GM12878 (cell line): ENCODE measurements around the gene AGAP1. TPM values are rescaled to one million over a fixed set of nuclear protein-coding genes. Genes with fewer than 3 reads are reported as not detected.

ENCODE experiments used
- ATAC-seq: fragments of 200-7000 bp; cut with Tn5 transposase; 3 replicates; pipeline ENCODE4 v1.9.1; 2020; ENCODE audit warnings: mild to moderate bottlenecking, moderate library complexity
- BruUV-seq: library from RNA; stranded (reverse); fragments of 400-500 nt; replicated peaks from 2 replicates; lab custom pipeline; 2021; lab: Mats Ljungman, UMichigan
- CTCF ChIA-PET: fragments of 300-600 bp; sonication (Branson Sonifier 250); formaldehyde crosslinking; extraction: SDS; loops from one replicate; lab custom pipeline; 2021; ENCODE audit warnings: inconsistent platforms; lab: Yijun Ruan, JAX
- POLR2A ChIA-PET: fragments of 350-600 bp; formaldehyde crosslinking; extraction: SDS; loops from one replicate; lab custom pipeline; 2021; ENCODE audit warnings: inconsistent platforms; lab: Charles Lee
- RAD21 ChIA-PET: fragments of 300-600 bp; sonication (Branson Sonifier 250); formaldehyde crosslinking; loops from one replicate; lab custom pipeline; 2023; ENCODE audit warnings: antibody characterized with exemption; ENCODE audit not compliant: unreplicated experiment; lab: Charles Lee
- SMC1A ChIA-PET: fragments of 300-600 bp; sonication (Branson Sonifier 250); formaldehyde crosslinking; loops from one replicate; lab custom pipeline; 2023; ENCODE audit not compliant: unreplicated experiment, uncharacterized antibody; lab: Charles Lee
- DNase-seq: peaks from one replicate; pipeline ENCODE4 v3.0.0-alpha.2; 2011; ENCODE audit warnings: low read depth, low spot score
- FAIRE-seq: peaks from 3 replicates; lab custom pipeline; 2011; peaks lifted over from hg19 to GRCh38; lab: Jason Lieb, UNC
- H2AFZ ChIP-seq: 2 replicates; pipeline ENCODE4 v1.6.0; 2011; ENCODE audit warnings: low read depth, low read length, control low read depth; ENCODE audit not compliant: control insufficient read depth
- H3K27ac ChIP-seq: 2 replicates; pipeline ENCODE4 v1.5.1; 2011; ENCODE audit warnings: control low read depth; ENCODE audit not compliant: control insufficient read depth, insufficient read depth
- H3K27me3 ChIP-seq, 2 experiments: replicated peaks in 1 of 2; 2 replicates each; pipeline versions ENCODE4 v1.6.0 to v1.6.1; 2011; ENCODE audit warnings: low read length in 1 of 2; ENCODE audit not compliant: control insufficient read depth in 2 of 2, insufficient read depth in 2 of 2
- H3K36me3 ChIP-seq, 2 experiments: 2 replicates each; pipeline ENCODE4 v1.5.1; 2011; ENCODE audit warnings: low read length in 1 of 2; ENCODE audit not compliant: control insufficient read depth in 2 of 2, insufficient read depth in 2 of 2
- H3K4me1 ChIP-seq: 2 replicates; pipeline ENCODE4 v1.6.1; 2011; ENCODE audit warnings: mild to moderate bottlenecking, low read length, moderate library complexity, mixed read lengths; ENCODE audit not compliant: control insufficient read depth, insufficient read depth
- H3K4me2 ChIP-seq: 2 replicates; pipeline ENCODE4 v1.6.0; 2011; ENCODE audit warnings: control low read depth; ENCODE audit not compliant: control insufficient read depth, insufficient read depth
- H3K4me3 ChIP-seq: fragments of 200-600 bp; sonication (generic); 2 replicates; pipeline ENCODE4 v1.5.1; 2016
- H3K79me2 ChIP-seq: 2 replicates; pipeline ENCODE4 v1.6.0; 2011; ENCODE audit warnings: low read length; ENCODE audit not compliant: control insufficient read depth, insufficient read depth
- H3K9ac ChIP-seq: 2 replicates; pipeline ENCODE4 v1.8.0; 2011; ENCODE audit warnings: low read length, control low read depth, mixed read lengths; ENCODE audit not compliant: control insufficient read depth, insufficient read depth
- H3K9me3 ChIP-seq: replicated peaks from 3 replicates; pipeline ENCODE4 v1.5.1; 2011; ENCODE audit warnings: mild to moderate bottlenecking, low read length; ENCODE audit not compliant: control insufficient read depth, insufficient read depth
- H4K20me1 ChIP-seq: 2 replicates; pipeline ENCODE4 v1.6.0; 2011; ENCODE audit not compliant: control insufficient read depth, insufficient read depth
- CEBPZ ChIP-seq: fragments of 150-350 bp; IDR thresholded peaks from 2 replicates; pipeline ENCODE4 v1.6.1; 2016; ENCODE audit warnings: low read depth, low read length
- ELK1 ChIP-seq: IDR thresholded peaks from 2 replicates; pipeline ENCODE4 v1.6.1; 2012; ENCODE audit warnings: low read depth, low read length, improper control_type of control experiment
- EZH2 ChIP-seq: IDR thresholded peaks from 2 replicates; pipeline ENCODE4 v1.6.1; 2012; ENCODE audit warnings: low read depth, mild to moderate bottlenecking, control low read depth, inconsistent platforms, low read length, borderline replicate concordance; ENCODE audit not compliant: control insufficient read depth
- GABPA ChIP-seq: IDR thresholded peaks from 2 replicates; pipeline ENCODE4 v1.6.1; 2014; ENCODE audit warnings: antibody characterized with exemption, low read depth, mild to moderate bottlenecking, inconsistent platforms
- HDAC2 ChIP-seq: fragments of 200-600 bp; sonication (generic); IDR thresholded peaks from 2 replicates; pipeline ENCODE4 v1.6.1; 2017
- IKZF2 ChIP-seq, 2 experiments: fragments of 450-650 bp; IDR thresholded peaks; 2 replicates each; pipeline ENCODE4 v1.6.1; 2017; ENCODE audit warnings: mild to moderate bottlenecking in 2 of 2, moderate library complexity in 2 of 2
- KLF5 ChIP-seq: fragments of 450-650 bp; IDR thresholded peaks from 2 replicates; pipeline ENCODE4 v1.6.1; 2014; ENCODE audit warnings: mild to moderate bottlenecking; ENCODE audit not compliant: partially characterized antibody
- LARP7 ChIP-seq: fragments of 450-650 bp; IDR thresholded peaks from 2 replicates; pipeline ENCODE4 v1.6.1; 2017; ENCODE audit warnings: mild to moderate bottlenecking
- NKRF ChIP-seq: fragments of 450-650 bp; conservative IDR thresholded peaks from 2 replicates; pipeline ENCODE4 v1.6.1; 2017; ENCODE audit warnings: mild to moderate bottlenecking, moderate library complexity
- RCOR1 ChIP-seq: conservative IDR thresholded peaks from 2 replicates; pipeline ENCODE4 v1.6.1; 2012; ENCODE audit warnings: low read depth, low read length, improper control_type of control experiment
- SMAD5 ChIP-seq: IDR thresholded peaks from 2 replicates; pipeline ENCODE4 v1.6.1; 2016; ENCODE audit warnings: antibody characterized with exemption, low read depth
- SREBF1 ChIP-seq: IDR thresholded peaks from 2 replicates; pipeline ENCODE4 v1.6.1; 2012; ENCODE audit warnings: mild to moderate bottlenecking, low read length
- SRF ChIP-seq, 2 experiments: IDR thresholded peaks; 2 replicates each; pipeline ENCODE4 v1.6.1; 2011; ENCODE audit warnings: low read depth in 2 of 2, low read length in 2 of 2, mild to moderate bottlenecking in 1 of 2, moderate library complexity in 1 of 2
- TAF1 ChIP-seq: IDR thresholded peaks from 2 replicates; pipeline ENCODE4 v1.6.1; 2011; ENCODE audit warnings: mild to moderate bottlenecking, low read depth, low read length, borderline replicate concordance
- USF2 ChIP-seq: IDR thresholded peaks from 2 replicates; pipeline ENCODE4 v1.6.1; 2011; ENCODE audit warnings: low read depth, low read length, improper control_type of control experiment, borderline replicate concordance
- ZNF207 ChIP-seq: fragments of 450-650 bp; IDR thresholded peaks from 2 replicates; pipeline ENCODE4 v1.6.1; 2014; ENCODE audit warnings: antibody characterized with exemption, mild to moderate bottlenecking, borderline replicate concordance
- ZNF384 ChIP-seq: IDR thresholded peaks from 2 replicates; pipeline ENCODE4 v1.6.1; 2012; ENCODE audit warnings: low read depth, mild to moderate bottlenecking, low read length, improper control_type of control experiment, borderline replicate concordance
- WGBS: methylation state at CpG from one replicate; pipeline ENCODE4 v1.1.6; 2016; ENCODE audit warnings: low lambda C conversion rate; ENCODE audit not compliant: insufficient replicate concordance, insufficient coverage; ENCODE audit errors: missing lambda C conversion rate; 5-methylcytosine and 5-hydroxymethylcytosine counted together
- in situ Hi-C: fragments of 300-500 bp; cut with MboI; formaldehyde crosslinking; loops from 9 replicates; pipeline ENCODE4 v1.14.3; 2018; ENCODE audit warnings: mixed read lengths
- intact Hi-C: fragments of 100-400 bp; cut with micrococcal nuclease; formaldehyde crosslinking; loops from one replicate; pipeline ENCODE4 v1.14.2; 2022; ENCODE audit not compliant: unreplicated experiment
- polyA plus RNA-seq, 11 experiments: library from polyadenylated mRNA; depleted of rRNA in 4 of 11; unstranded in 6 of 11; stranded (reverse) in 5 of 11; fragments of >200 nt; fragmentation: Nextera tagmentation in 4 of 11; fragmentation: Illumina TruSeq in 1 of 11; extraction: Ambion mirVana in 4 of 11; extraction: Trizol in 1 of 11; gene quantifications; 1 replicate in 1 of 11; 2 replicates in 10 of 11; pipeline versions ENCODE4 v1.2.1 to v1.2.3, GENCODE V29; 2011 to 2016; ENCODE audit warnings: inconsistent platforms in 2 of 11, missing spikeins in 2 of 11, low read depth in 1 of 11
- total RNA-seq, 4 experiments: library from RNA; depleted of rRNA in 3 of 4; stranded (reverse); fragments of >200 nt in 3 of 4; fragmentation: Illumina TruSeq in 1 of 4; extraction: Trizol in 1 of 4; gene quantifications; 2 replicates each; pipeline versions ENCODE4 v1.2.1 to v1.2.3, GENCODE V29; 2013 to 2021

The AGAP1 gene
- total and polyA plus RNA-seq, 10 of the 15 experiments (the other 5 are each of a cell fraction or from before 2014, with no cell fraction given): 0.05 to 0.15 (median 0.06) TPM; not detected in 7

- no peaks in the 10 kb centered on the region for H3K36me3 ChIP-seq
- no peaks in the 10 kb centered on the region; the same call in 1 of the 2 replicates for H4K20me1 ChIP-seq
- DNase-seq (no peak), ATAC-seq (no peak), FAIRE-seq (no peak)
- BruUV-seq: no TSS peak
- intact Hi-C loops (no loop called here), in situ Hi-C loops (no loop called here)
- no peak overlapping the region for H3K4me3 ChIP-seq
- H3K4me1 ChIP-seq: no peaks in the 10 kb centered on the region
- no peak overlapping the region for H3K4me2 ChIP-seq
- ChIA-PET SMC1A (no interaction called here), CTCF (no interaction called here), RAD21 (no interaction called here), POLR2A (no interaction called here)
- no peak overlapping the region for H3K9ac ChIP-seq
- H2AFZ ChIP-seq: no peak overlapping the region
- no peaks in the 10 kb centered on the region for H3K79me2 ChIP-seq
- H3K9me3 ChIP-seq: no peaks in the 10 kb centered on the region; the same call in 2 of the 3 replicates
- 1% methylated on average over 7 of the region's 7 CpGs for WGBS
- H3K27me3 ChIP-seq: peaks cover 0 to 3% of the 10 kb centered on the region in 2 experiments; a peak in 1 of 4 replicates
- H3K27ac ChIP-seq: no peak overlapping the region
- TF ChIP-seq SREBF1 (no peak), KLF5 (no peak), NKRF (no peak), CEBPZ (no peak), EZH2 (no peak), USF2 (no peak), LARP7 (no peak), ELK1 (no peak), TAF1 (no peak), IKZF2 (IDR thresholded peaks at IDR 0.05) (no peak), SMAD5 (no peak), GABPA (no peak), HDAC2 (no peak), ZNF384 (no peak), SRF (IDR thresholded peaks at IDR 0.05; ENCODE audit: low read depth in 2 of 2, low read length in 2 of 2) (no peak), ZNF207 (no peak), RCOR1 (no peak)
Measured at GRCh38 chr2:235926229-235926628, 432.4 kb downstream of the AGAP1 start.
